ENCODE data around the gene AFMID. TPM values are rescaled to one million over a fixed set of nuclear protein-coding genes. Genes with fewer than 3 reads are reported as not detected.
A peak's percentile ranks its signal among the peaks of the same experiment; 100 is the strongest.

Gene AFMID
- total and polyA plus RNA-seq, 2 of the 13 experiments (the other 11 are each of a cell fraction or from before 2014, with no cell fraction given), result 249 to 270 TPM

- FAIRE-seq (no peak), DNase-seq (ENCODE audit: low spot score) (no peak), ATAC-seq (no peak)
- intact Hi-C loops (cut with micrococcal nuclease; ENCODE audit: unreplicated experiment) (loop anchor here (5.0 to 10.0 kb wide), 3 partner anchors 65 to 1015 kb away; no protein-coding TSS in a partner anchor), in situ Hi-C loops (cut with HindIII; ENCODE audit: extremely low pct_ligation_motif_present, low pct_unique_long_range_greater_than_20kb) (no loop called here)
- no peak overlapping the region for H2AFZ ChIP-seq (ENCODE audit: low read length)
- H3K4me3 ChIP-seq (replicated peaks in 1 of 3; ENCODE audit: insufficient read depth in 1 of 3, low read depth in 2 of 3, low read length in 3 of 3), result peak overlapping the region in 1 of 3 experiments; percentile 3; a peak in 1 of 6 replicates
- H4K20me1 ChIP-seq (ENCODE audit: insufficient read depth, low read length), result no peaks in the 10 kb centered on the region
- peak overlapping the region; percentile 30 for H3K4me2 ChIP-seq (ENCODE audit: low read depth, low read length)
- no peak overlapping the region for H3K27ac ChIP-seq (ENCODE audit: extremely low read length, insufficient read depth, low read length)
- H3K4me1 ChIP-seq (ENCODE audit: insufficient read depth, low read length), result peaks cover 61% of the 10 kb centered on the region
- CTCF ChIA-PET (ENCODE audit: low intra/inter-chr PET ratio, low total read pairs), result interaction anchor here (0.8 to 2.0 kb wide), 7 partner anchors 12 to 231 kb away, joined by 3 to 13 read pairs (median 7); no protein-coding TSS in a partner anchor
- H3K79me2 ChIP-seq (ENCODE audit: insufficient read depth, low read length), result no peaks in the 10 kb centered on the region
- POLR2A ChIA-PET, result interaction anchor here (1.0 to 2.7 kb wide), 3 partner anchors 8 to 134 kb away, joined by 3 to 16 read pairs (median 5); no protein-coding TSS in a partner anchor
- H3K36me3 ChIP-seq (replicated peaks in 1 of 2; ENCODE audit: control insufficient read depth in 1 of 2, insufficient read depth in 2 of 2, low read length in 2 of 2), result no peaks in the 10 kb centered on the region
- 20% methylated on average over 13 of the region's 20 CpGs for WGBS (ENCODE audit: low lambda C conversion rate)
- BruUV-seq (replicated peaks), result no TSS peak
- H3K9me3 ChIP-seq (ENCODE audit: low read length), result no peaks in the 10 kb centered on the region
- no peak overlapping the region for H3K9ac ChIP-seq (ENCODE audit: insufficient read depth, low read depth, low read length)
- peaks cover 0 to 7% of the 10 kb centered on the region in 2 experiments; a peak in 3 of 5 replicates for H3K27me3 ChIP-seq (ENCODE audit: control insufficient read depth in 1 of 2, insufficient read depth in 2 of 2, low read length in 2 of 2)
- TF ChIP-seq ZNF772 (CRISPR knock-in tag; IDR thresholded peaks at IDR 0.05), result peak; percentile 6; the same call in 1 of the 2 replicates
- TF ChIP-seq ARID4A (CRISPR knock-in tag; IDR thresholded peaks at IDR 0.05; ENCODE audit: borderline replicate concordance), result 0 out of 2 replicates have a peak, but pooled peaks have one; percentile 27
- peak; percentile 29; the same call in 1 of the 2 replicates for TF ChIP-seq ZNF431 (CRISPR knock-in tag; IDR thresholded peaks at IDR 0.05; ENCODE audit: borderline replicate concordance, low read depth)
- 0 out of 2 replicates have a peak, but pooled peaks have one; percentile 58 for TF ChIP-seq DZIP1 (CRISPR knock-in tag; IDR thresholded peaks at IDR 0.05)
- TF ChIP-seq ZNF629 (CRISPR knock-in tag; conservative IDR thresholded peaks at IDR 0.05), result peak; percentile 87
- 0 out of 2 replicates have a peak, but pooled peaks have one; percentile 25 for TF ChIP-seq ZNF891 (CRISPR knock-in tag; IDR thresholded peaks at IDR 0.05)
- TF ChIP-seq MYC (CRISPR knock-in tag; IDR thresholded peaks at IDR 0.05; ENCODE audit: borderline replicate concordance), result 0 out of 2 replicates have a peak, but pooled peaks have one; percentile 8
- TF ChIP-seq ZNF724P (CRISPR knock-in tag; IDR thresholded peaks at IDR 0.05; ENCODE audit: borderline replicate concordance), result 0 out of 2 replicates have a peak, but pooled peaks have one; percentile 2
- TF ChIP-seq WIZ (CRISPR knock-in tag; IDR thresholded peaks at IDR 0.05), result no peak
- TF ChIP-seq ZNF737 (CRISPR knock-in tag; IDR thresholded peaks at IDR 0.05; ENCODE audit: borderline replicate concordance), result 0 out of 2 replicates have a peak, but pooled peaks have one; percentile 29
- no peak for TF ChIP-seq PRMT3 (CRISPR knock-in tag; IDR thresholded peaks at IDR 0.05; ENCODE audit: borderline replicate concordance, low read depth)
- TF ChIP-seq FIP1L1 (IDR thresholded peaks at IDR 0.05; ENCODE audit: borderline replicate concordance, insufficient read depth, low read depth, low read length), result no peak
- TF ChIP-seq TEAD3 (CRISPR knock-in tag; optimal IDR thresholded peaks at IDR 0.05; ENCODE audit: borderline replicate concordance), result peak; percentile 40
- peak; percentile 42; the same call in 1 of the 2 replicates for TF ChIP-seq NRL (CRISPR knock-in tag; IDR thresholded peaks at IDR 0.05; ENCODE audit: borderline replicate concordance)
Measured at GRCh38 chr17:78249818-78250806, 63.0 kb downstream of the AFMID start.

Measured in HepG2 (cell line).